ENCODE measurements around the gene LINC00632. TPM values are rescaled to one million over a fixed set of nuclear protein-coding genes. Genes with fewer than 3 reads are reported as not detected.
A peak's percentile ranks its signal among the peaks of the same experiment; 100 is the strongest.

LINC00632 gene
- total and polyA plus RNA-seq, 4 donors = 0.57 to 106 (median 56.5) TPM

GRCh38 chrX:140815868-140816267 is 106.3 kb downstream of the LINC00632 start:
- no peak overlapping the region for H3K9ac ChIP-seq (ENCODE audit: insufficient read depth in 1 of 2, low read length in 2 of 2)
- H3K36me3 ChIP-seq (ENCODE audit: control insufficient read depth in 4 of 4, insufficient read depth in 4 of 4, low read length in 4 of 4) = no peaks in the 10 kb centered on the region
- no peak overlapping the region for H3K27ac ChIP-seq (ENCODE audit: low read depth in 1 of 2, low read length in 1 of 2)
- peak; percentile 33 to 61 (median 35) for DNase-seq
- TF ChIP-seq, protein P1, sequence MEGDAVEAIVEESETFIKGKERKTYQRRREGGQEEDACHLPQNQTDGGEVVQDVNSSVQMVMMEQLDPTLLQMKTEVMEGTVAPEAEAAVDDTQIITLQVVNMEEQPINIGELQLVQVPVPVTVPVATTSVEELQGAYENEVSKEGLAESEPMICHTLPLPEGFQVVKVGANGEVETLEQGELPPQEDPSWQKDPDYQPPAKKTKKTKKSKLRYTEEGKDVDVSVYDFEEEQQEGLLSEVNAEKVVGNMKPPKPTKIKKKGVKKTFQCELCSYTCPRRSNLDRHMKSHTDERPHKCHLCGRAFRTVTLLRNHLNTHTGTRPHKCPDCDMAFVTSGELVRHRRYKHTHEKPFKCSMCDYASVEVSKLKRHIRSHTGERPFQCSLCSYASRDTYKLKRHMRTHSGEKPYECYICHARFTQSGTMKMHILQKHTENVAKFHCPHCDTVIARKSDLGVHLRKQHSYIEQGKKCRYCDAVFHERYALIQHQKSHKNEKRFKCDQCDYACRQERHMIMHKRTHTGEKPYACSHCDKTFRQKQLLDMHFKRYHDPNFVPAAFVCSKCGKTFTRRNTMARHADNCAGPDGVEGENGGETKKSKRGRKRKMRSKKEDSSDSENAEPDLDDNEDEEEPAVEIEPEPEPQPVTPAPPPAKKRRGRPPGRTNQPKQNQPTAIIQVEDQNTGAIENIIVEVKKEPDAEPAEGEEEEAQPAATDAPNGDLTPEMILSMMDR (IDR thresholded peaks at IDR 0.05; ENCODE audit: control extremely low read depth, extremely low read depth) = no peak
- no peak overlapping the region for H3K4me3 ChIP-seq
- H3K9me3 ChIP-seq (ENCODE audit: control insufficient read depth in 4 of 4, insufficient read depth in 3 of 4, low read length in 3 of 4) = peaks cover 0 to 7% (median 2%) of the 10 kb centered on the region in 4 donors
- peaks cover 0 to 3% (median 0%) of the 10 kb centered on the region in 5 donors for H3K4me1 ChIP-seq (ENCODE audit: control insufficient read depth in 5 of 5, insufficient read depth in 5 of 5, low read length in 5 of 5)
- H3K27me3 ChIP-seq (ENCODE audit: control insufficient read depth in 3 of 3, insufficient read depth in 3 of 3, low read length in 2 of 3) = peaks cover 0 to 5% (median 3%) of the 10 kb centered on the region in 3 donors
- WGBS, 2 donors = 9 to 28% methylated on average over 6 of the region's 6 CpGs
- ATAC-seq (ENCODE audit: insufficient read depth, low FRiP score) = peak; percentile 19

- Histone ChIP-seq H3K27ac (ENCODE audit: low read depth in 1 of 2, low read length in 1 of 2) (no peak overlapping the region), H3K9me3 (ENCODE audit: control insufficient read depth in 4 of 4, insufficient read depth in 3 of 4, low read length in 3 of 4) (peaks cover 0 to 5% (median 0%) of the 10 kb centered on the region in 4 donors), H3K27me3 (ENCODE audit: control insufficient read depth in 3 of 3, insufficient read depth in 3 of 3, low read length in 2 of 3) (peaks cover 0 to 5% (median 3%) of the 10 kb centered on the region in 3 donors), H3K36me3 (ENCODE audit: control insufficient read depth in 4 of 4, insufficient read depth in 4 of 4, low read length in 4 of 4) (no peaks in the 10 kb centered on the region), H3K9ac (ENCODE audit: insufficient read depth in 1 of 2, low read length in 2 of 2) (no peak overlapping the region), H3K4me3 (no peak overlapping the region), H3K4me1 (ENCODE audit: control insufficient read depth in 5 of 5, insufficient read depth in 5 of 5, low read length in 5 of 5) (peaks cover 0 to 3% (median 0%) of the 10 kb centered on the region in 5 donors)
- DNase-seq = peak in 2 of 3 donors; percentile 51 to 57
- ATAC-seq (ENCODE audit: insufficient read depth, low FRiP score) = no peak
- TF ChIP-seq, protein P1 (IDR thresholded peaks at IDR 0.05; ENCODE audit: control extremely low read depth, extremely low read depth) = peak; percentile 2
- WGBS, 2 donors = 28 to 38% methylated on average over 6 of the region's 6 CpGs
Measured at GRCh38 chrX:140817943-140818342, 108.4 kb downstream of the LINC00632 start.

DNA sequence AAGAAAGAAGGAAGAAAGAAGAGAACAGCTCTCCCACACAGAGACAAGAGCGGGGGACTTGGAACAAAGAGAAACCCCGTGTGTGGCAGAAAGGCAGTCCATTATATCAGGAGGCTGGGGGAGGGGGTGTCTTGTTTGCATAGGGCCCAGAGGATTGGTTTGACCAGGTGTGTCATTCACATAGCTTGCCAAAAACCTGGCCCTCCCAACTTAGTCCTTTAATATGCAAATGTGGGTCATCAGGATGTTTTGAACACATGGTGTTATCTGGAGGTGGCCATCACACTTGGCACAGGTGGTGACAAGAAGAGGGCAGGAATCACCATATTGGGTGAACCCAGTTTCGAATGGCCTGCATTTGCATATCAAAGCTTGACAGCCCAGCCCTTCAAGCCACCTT is 111.7 kb downstream of the LINC00632 start:
- WGBS, 2 donors = 52 to 92% methylated on average over 3 of the region's 3 CpGs
- peaks cover 0 to 5% (median 0%) of the 10 kb centered on the region in 3 donors for H3K27me3 ChIP-seq (ENCODE audit: control insufficient read depth in 3 of 3, insufficient read depth in 3 of 3, low read length in 2 of 3)
- TF ChIP-seq, protein P1 (IDR thresholded peaks at IDR 0.05; ENCODE audit: control extremely low read depth, extremely low read depth) = no peak
- no peaks in the 10 kb centered on the region for H3K4me1 ChIP-seq (ENCODE audit: control insufficient read depth in 5 of 5, insufficient read depth in 5 of 5, low read length in 5 of 5)
- H3K36me3 ChIP-seq (ENCODE audit: control insufficient read depth in 4 of 4, insufficient read depth in 4 of 4, low read length in 4 of 4) = no peaks in the 10 kb centered on the region
- no peaks in the 10 kb centered on the region for H3K9me3 ChIP-seq (ENCODE audit: control insufficient read depth in 4 of 4, insufficient read depth in 3 of 4, low read length in 3 of 4)
- DNase-seq = no peak
- ATAC-seq (ENCODE audit: insufficient read depth, low FRiP score) = no peak
- no peak overlapping the region for H3K27ac ChIP-seq (ENCODE audit: low read depth in 1 of 2, low read length in 1 of 2)
- no peak overlapping the region for H3K4me3 ChIP-seq
- H3K9ac ChIP-seq (ENCODE audit: insufficient read depth in 1 of 2, low read length in 2 of 2) = no peak overlapping the region

DNA sequence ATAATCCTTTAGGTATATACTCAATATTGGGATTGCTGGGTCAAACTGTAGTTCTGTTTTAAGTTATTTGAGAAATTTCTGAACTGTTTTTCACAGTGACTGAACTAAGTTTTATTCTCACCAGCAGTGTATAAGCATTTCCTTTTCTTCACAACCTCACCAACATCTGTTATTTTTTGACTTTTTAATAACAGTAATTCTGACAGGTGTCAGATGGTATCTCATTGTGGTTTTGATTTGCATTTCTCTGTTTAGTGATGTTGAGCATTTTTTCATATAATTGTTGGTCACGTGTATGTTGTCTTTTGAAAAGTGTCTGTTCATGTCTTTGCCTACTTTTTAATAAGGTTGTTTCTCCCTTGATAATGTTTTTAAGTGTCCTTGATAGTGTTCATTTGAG is 112.6 kb downstream of the LINC00632 start:
- no peak overlapping the region for H3K27ac ChIP-seq (ENCODE audit: low read depth in 1 of 2, low read length in 1 of 2)
- WGBS, 2 donors = 28 to 36% methylated on average over 1 of the region's 1 CpG
- TF ChIP-seq, protein P1 (IDR thresholded peaks at IDR 0.05; ENCODE audit: control extremely low read depth, extremely low read depth) = no peak
- H3K36me3 ChIP-seq (ENCODE audit: control insufficient read depth in 4 of 4, insufficient read depth in 4 of 4, low read length in 4 of 4) = no peaks in the 10 kb centered on the region
- no peak overlapping the region for H3K9ac ChIP-seq (ENCODE audit: insufficient read depth in 1 of 2, low read length in 2 of 2)
- no peaks in the 10 kb centered on the region for H3K4me1 ChIP-seq (ENCODE audit: control insufficient read depth in 5 of 5, insufficient read depth in 5 of 5, low read length in 5 of 5)
- ATAC-seq (ENCODE audit: insufficient read depth, low FRiP score) (no peak), DNase-seq (no peak)
- H3K4me3 ChIP-seq = no peak overlapping the region
- H3K9me3 ChIP-seq (ENCODE audit: control insufficient read depth in 4 of 4, insufficient read depth in 3 of 4, low read length in 3 of 4) = no peaks in the 10 kb centered on the region
- peaks cover 0 to 5% (median 0%) of the 10 kb centered on the region in 3 donors for H3K27me3 ChIP-seq (ENCODE audit: control insufficient read depth in 3 of 3, insufficient read depth in 3 of 3, low read length in 2 of 3)

Measured in lung (tissue), 12 donors.